Forelimb muscle (tissue), 1 donor: ENCODE results near the gene TOX4. TPM values are rescaled to one million over a fixed set of nuclear protein-coding genes. Genes with fewer than 3 reads are reported as not detected.
A peak's percentile ranks its signal among the peaks of the same experiment; 100 is the strongest.
"Not testable (repeated sequence)": the region's sequence is repeated elsewhere in the genome, so short reads cannot be mapped to it uniquely, and the experiment has no call there.

Experiments
- DNase-seq: peaks from one replicate; pipeline ENCODE4 v3.0.0-alpha.2; 2013; ENCODE audit warnings: low read depth
- polyA plus RNA-seq: library from polyadenylated mRNA; unstranded; fragments of 120-200 nt; gene quantifications from one replicate; pipeline ENCODE4 v1.2.1, GENCODE V29; 2013; ENCODE audit not compliant: insufficient read length

TOX4 gene
- polyA plus RNA-seq: 38.5 TPM

DNA sequence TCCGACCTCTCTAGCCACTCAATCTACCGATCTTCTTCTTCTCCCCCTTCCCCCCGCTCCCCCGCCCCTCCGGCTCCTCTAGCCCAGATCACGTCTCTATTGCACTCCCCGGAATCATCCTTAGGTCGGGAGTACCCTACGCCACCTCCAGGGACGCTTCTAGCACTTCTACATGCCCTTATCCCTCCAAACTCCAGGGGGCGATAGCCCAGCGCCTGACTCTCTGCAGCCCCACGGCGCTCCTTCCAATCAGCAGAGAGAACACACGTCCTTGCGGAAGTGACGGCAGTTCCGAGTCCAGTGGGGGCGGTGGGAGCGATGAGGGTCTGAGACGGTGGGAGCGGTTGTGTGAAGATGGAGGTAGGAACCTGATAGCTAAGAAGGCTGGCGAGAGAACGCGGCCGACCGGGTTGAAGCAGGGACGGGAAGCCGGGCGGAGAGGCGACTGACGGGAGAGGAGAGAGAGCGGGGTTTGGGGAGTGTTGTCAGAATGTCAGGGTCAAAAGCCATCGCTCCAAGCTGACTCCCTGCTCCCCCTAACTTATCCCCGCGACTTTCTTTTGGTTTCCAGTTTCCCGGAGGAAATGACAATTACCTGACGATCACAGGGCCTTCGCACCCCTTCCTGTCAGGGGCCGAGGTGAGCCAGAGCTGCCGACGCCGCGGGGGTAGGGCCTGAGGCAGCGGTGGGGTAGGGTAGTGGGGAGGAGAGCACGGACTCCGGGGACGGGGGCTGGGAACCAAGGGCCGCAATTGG lies at the start of gene TOX4, which contains the start of gene RAB2B:
TSS of gene TOX4 (plus strand) at position 271 of the 757 bp plus-strand sequence. CDS start at position 355, 84 bp downstream.
TSS of gene RAB2B (minus strand) at position 35 of the 757 bp plus-strand sequence. CDS start 87 bp downstream, outside the sequence.
- DNase-seq: peak; percentile 99

GRCh38 chr14:21428930-21429329 lies 48.1 kb upstream of the TOX4 start:
- no peak for DNase-seq

DNA sequence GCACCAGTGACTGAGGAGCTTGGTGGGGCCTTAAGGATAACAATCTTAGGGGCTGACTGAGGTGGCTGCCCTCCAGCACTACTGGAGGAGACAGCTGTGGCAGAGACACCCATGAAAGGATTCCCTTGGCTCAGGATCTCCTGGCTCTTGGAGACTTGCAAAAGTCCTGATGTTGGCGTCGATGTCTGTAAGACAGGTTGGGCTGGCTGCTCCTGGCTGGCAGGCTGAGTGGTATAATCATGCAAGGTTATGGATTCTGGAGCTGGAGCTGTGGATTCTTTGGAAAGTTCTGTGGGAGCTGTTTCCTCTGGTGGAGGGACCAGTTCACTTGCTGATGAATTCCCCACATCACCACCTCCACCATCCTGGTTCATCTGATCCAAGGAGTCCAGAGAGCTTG lies 45.9 kb upstream of the TOX4 start:
- no peak for DNase-seq

DNA sequence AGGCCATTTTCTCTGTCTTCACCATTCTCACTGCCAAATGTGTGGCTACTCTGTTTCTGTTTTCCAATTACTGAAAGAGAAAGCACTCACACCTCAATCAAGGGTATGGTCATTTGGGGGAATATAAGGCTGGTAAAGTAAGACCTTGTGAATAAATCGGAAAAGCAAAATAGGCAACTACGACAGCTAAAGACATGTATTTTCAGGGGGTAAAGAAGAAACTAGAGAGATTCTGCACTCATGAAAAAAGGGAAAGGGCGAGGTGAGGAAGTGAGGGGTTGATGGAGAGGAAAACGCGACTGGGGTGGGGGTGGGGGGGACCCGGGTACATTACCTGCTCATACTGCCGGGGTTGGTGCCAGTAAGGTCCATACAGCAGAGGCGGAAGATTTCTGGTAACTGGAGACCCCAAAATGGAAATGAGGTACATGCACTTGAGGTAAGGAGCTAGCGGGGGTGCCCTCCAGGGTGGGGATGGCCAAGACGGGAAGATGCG lies 40.4 kb upstream of the TOX4 start:
- DNase-seq: no peak

DNA sequence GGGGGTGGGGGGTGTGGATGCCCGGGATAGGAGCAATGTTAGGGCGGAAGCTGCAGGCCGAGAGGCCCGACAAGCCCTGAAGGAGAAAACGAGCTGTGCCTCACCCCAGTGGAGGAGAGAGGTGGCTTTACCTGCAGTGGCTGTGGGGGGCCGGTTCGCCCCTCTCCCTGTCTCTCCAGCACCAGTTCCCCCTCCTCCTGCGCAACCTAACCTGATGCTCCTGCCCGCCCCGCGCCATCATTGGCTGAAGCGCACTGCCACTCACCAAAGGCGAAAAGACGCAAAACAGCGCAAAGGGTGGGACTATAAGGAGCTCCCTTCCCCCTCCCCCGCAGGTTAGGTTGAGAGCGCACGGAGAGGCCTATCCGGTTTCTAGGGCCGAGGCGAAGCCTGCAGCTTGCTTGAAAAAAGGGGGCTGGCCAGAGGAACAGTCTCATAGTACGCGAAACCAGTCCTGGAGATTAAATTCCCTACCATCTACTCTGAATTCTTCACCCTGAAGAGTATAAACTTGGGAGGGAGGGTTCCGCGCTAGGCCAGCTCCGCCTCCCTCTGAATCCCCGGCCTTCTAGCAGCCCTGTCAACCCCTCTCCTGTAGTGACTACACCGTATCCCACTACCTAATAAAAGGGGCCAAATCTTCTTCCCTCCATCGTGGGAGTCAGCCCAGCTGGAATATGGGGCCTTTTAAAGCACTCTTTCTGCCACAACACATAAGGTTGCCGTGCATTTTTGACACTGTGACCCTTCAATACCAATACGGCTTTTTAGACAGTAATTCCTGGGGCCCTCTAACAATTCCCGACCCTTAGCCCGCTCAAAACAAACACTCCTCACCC lies 39.7 kb upstream of the TOX4 start:
- peak; percentile 96 for DNase-seq

- no peak for DNase-seq
These were observed 36.1 kb upstream of the TOX4 start for GRCh38 chr14:21440859-21441258.

DNA sequence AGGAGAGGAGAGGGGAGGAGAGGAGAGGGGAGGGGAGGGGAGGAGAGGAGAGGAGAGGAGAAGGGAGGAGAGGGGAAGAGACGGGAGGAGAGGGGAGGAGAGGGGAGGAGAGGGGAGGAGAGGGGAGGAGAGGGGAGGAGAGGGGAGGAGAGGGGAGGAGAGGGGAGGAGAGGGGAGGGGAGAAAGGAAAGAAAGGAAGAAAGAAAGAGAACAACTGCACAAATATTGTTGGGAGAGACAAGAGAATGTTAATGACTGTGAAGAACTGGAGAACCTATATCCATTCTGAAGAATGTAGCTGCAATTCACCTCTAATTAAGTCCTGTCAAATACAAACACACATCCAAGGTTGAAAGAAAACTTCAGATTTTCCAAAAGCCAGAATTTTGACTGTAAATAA lies 34.3 kb upstream of the TOX4 start:
- not testable (repeated sequence) for DNase-seq

DNA sequence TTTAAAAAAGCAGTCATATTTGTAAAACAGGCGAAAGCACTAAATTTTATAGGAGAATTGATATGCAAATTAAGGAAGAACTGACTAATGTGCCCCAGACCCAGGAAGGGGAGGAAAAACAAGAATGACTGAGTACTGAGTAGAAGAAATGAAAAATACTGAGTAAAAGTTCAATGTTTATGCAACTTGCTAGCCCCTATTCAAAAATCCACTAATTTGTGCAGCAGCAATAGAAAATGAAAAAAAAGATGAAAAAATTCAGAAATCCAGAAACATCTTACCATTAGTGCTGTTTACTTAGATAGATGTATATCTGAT lies 27.1 kb upstream of the TOX4 start:
- no peak for DNase-seq

DNA sequence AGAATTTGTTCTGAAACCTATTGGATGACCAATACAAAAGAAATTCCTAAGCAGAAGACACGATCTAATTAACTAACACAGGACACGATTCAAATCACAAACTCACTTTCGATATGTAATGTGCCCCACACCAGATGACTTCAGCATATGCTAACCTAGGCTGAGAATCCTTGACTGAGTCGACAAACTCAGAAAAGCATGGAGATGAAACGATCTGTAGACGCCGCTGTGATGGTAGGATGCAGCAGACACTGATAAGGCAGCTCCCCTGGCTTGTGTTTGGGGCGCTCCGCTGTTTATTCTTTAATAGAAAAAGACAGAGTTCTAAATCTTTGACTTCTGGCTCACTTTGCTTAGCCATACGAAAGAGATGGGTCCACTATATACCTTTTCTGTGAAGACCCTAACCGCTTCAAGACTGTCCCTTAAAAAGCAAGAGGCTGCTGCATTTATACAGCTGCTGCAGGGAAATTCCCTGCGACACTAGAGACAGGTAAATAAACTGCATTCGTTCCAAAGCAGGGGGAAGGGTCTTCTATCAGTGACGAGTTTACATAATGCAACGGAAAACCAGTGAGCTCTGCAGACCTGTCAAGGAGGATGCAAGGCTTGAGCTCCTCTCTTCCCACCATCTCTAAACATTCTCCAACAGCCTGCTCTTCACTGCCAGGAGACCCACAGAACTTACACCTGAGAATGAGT lies 22.0 kb upstream of the TOX4 start:
- no peak for DNase-seq

DNA sequence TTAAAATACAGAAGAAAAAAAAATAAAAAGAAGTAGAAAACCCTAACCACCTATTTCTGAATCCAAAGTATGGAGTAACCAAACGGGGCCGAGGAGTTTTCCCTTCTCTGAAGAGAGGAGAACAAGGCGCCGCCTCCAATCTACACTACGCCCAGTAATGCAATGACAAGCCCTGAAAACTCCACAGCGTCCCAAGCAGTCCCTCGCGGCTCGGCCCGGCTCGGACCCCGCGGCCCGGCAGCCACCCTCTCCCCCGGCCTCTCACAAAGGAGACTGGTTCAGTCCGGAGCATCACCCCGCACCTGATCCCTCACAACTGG lies 21.4 kb upstream of the TOX4 start:
- no peak for DNase-seq

DNA sequence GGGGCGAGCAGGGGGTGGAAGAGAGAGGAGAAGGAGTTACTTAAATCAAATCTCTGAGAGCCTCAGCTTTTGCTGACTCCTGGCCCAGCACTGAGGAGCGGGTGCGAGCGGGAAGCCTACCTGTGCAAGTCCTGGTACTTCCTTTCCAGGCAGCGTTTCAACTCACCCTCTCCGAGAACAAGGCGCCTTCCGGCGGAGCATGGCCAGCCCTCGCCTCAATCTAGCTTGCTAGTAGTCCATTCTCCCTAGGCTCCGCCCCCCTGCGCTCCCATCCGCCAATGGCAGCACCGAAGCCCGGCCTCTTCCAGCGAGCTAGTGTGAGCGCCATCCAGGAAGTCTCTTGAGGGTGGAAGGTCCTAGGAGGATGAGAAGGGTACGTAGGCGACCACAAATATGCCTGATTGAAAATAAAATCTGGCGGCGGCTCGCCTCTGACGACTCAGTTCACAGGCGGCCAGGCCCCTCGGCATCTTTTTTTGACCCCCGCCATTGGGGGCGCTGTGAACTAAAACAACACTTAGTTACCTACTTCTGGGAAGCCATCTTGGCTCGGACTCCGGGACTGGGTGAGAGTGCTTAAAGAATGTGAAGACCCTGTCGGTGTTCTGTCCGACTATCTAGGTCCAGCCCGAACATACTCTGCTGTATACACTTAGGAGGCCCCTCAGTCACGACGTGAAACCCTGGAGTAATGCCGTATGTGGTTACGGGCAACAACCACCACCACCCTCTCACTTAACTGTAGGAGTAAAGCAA lies 20.9 kb upstream of the TOX4 start, which contains the start of gene CHD8:
TSS of gene CHD8 (minus strand) at position 212 of the 756 bp plus-strand sequence. CDS start 24,480 bp downstream, outside the sequence.
- peak; percentile 99 for DNase-seq

DNA sequence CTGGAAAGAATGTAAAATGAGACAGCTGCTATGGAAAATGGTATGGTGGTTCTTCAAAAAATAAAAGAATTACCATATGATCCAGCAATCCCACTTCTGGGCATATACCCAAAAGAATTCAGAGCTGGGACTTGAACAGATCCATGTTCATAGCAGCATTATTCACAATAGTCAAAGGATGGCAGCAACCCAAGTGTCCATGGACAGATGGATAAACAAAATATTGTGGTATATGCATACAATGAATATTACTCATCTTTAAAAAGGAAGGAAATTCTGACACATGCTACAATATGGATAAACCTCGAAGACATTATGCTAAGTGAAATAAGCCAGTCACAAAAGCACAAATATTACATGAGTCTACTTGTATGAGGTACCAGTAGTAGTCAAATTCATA lies 9.4 kb upstream of the TOX4 start:
- DNase-seq: no peak

- DNase-seq: peak; percentile 4
These were observed 1.1 kb upstream of the TOX4 start for GRCh38 chr14:21475767-21476522.

DNA sequence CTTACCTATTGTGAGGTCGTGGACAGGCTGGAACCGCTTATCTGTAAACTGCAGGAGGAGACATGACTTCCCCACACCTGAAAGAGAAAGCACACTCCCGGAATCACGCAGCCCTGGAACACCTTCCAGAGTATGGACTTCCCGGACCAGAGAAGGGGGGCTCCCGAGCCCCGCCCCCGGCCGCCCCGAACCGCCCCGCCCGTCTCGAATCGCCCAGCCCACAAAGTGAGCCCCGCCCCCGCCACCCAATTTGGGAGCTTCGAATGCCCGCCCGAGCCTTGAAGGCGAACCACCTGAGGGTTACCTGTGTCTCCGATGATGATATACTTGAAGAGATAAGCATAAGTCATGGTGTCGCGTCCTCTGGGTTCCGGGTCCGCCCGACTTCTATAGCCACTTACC lies 471 bp upstream of the TOX4 start:
- peak; percentile 20 for DNase-seq

DNA sequence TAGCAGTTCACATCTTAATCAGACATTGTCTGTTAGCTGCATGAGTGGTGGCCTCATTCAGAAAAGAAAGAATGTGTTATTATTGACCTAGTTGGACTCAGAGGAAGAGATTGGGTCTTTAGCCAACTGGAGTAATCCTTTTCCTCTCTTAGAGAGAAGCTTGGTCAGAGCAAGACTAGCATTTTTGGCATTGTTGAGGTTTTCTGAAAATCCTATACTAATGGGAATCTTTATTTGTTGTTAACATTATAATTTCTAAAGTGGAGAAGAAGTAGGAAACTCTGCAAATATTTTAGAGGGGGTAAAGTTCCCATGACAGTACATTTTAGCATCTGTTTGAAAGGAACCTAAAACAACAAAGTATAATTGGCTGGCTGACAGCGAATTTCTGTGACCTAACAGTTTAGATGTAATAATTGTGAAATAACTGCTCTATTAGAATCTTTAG lies 9.7 kb downstream of the TOX4 start:
- no peak for DNase-seq

GRCh38 chr14:21494902-21495762 lies 18.1 kb downstream of the TOX4 start:
- DNase-seq: no peak

DNA sequence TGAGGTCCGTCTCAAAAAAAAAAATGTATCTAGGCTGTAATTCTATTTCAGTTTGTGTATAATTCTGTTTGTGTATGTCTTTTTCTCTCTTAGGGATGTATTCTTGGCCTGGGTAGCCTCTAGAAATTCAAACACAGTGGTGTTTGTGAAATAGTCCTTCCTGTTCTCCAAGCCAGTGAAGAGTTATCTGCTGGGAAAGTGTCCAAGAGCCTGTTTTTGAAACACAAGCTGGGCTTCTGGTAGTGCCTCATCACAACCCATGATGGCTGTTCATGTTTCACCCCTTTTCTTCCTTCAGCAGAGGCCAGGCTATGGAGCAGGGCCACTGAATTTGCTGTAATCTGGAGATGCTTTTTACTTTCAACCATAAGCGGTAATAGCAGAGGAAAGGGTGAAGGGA lies 19.5 kb downstream of the TOX4 start:
- DNase-seq: no peak

- DNase-seq: peak; percentile 38
These were observed 21.8 kb downstream of the TOX4 start for GRCh38 chr14:21498540-21499526.
